Body of pancreas (tissue), 4 donors: ENCODE measurements around the gene MAST4. TPM values are rescaled to one million over a fixed set of nuclear protein-coding genes. Genes with fewer than 3 reads are reported as not detected.

ENCODE experiments used
- ATAC-seq: fragments of 150-250 bp; one replicate; pipeline ENCODE4 v1.9.1; 2016
- DNase-seq, 4 donors: peaks; one replicate each; pipeline ENCODE4 v3.0.0-alpha.2; 2019
- H3K27ac ChIP-seq, 4 donors: fragments of 200-600 bp; sonication (generic); 1 replicate in 3 of 4; 2 replicates in 1 of 4; pipeline versions ENCODE4 v1.5.1 to v1.6.1; 2016 to 2019; ENCODE audit warnings: mild to moderate bottlenecking in 1 of 4, mixed read lengths in 1 of 4, moderate library complexity in 1 of 4
- H3K27me3 ChIP-seq, 2 donors: fragments of 200-600 bp; sonication (generic); one replicate each; pipeline ENCODE4 v1.6.0; 2016; ENCODE audit warnings: mild to moderate bottlenecking in 1 of 2
- H3K36me3 ChIP-seq, 2 donors: fragments of 200-600 bp; sonication (generic); replicated peaks in 1 of 2; 2 replicates each; pipeline ENCODE4 v1.5.1; 2016; ENCODE audit warnings: low read depth in 2 of 2; ENCODE audit not compliant: insufficient read depth in 1 of 2
- H3K4me1 ChIP-seq: fragments of 200-600 bp; sonication (generic); one replicate; pipeline ENCODE4 v1.6.0; 2016
- H3K4me3 ChIP-seq, 2 donors: fragments of 200-600 bp; sonication (generic); 1 replicate in 1 of 2; 2 replicates in 1 of 2; pipeline ENCODE4 v1.5.1; 2016 to 2019
- H3K9me3 ChIP-seq, 3 donors: fragments of 200-600 bp; sonication (generic); 1 replicate in 2 of 3; 2 replicates in 1 of 3; pipeline ENCODE4 v1.5.1; 2016
- CTCF ChIP-seq, 7 experiments: fragments of 450-650 bp in 4 of 7; fragments of 200-600 bp in 3 of 7; sonication (generic) in 3 of 7; IDR thresholded peaks; one replicate each; pipeline ENCODE4 v1.5.1; 2016 to 2019; ENCODE audit warnings: antibody characterized with exemption in 7 of 7
- POLR2A ChIP-seq, 3 donors: fragments of 450-650 bp; IDR thresholded peaks; one replicate each; pipeline ENCODE4 v1.6.1; 2016; ENCODE audit warnings: antibody characterized with exemption in 3 of 3, mild to moderate bottlenecking in 2 of 3
- WGBS, 2 donors: methylation state at CpG; one replicate each; pipeline ENCODE4 v1.1.5; 2017; 5-methylcytosine and 5-hydroxymethylcytosine counted together
- intact Hi-C: fragments of 100-400 bp; cut with DNase I; formaldehyde crosslinking; loops from one replicate; pipeline ENCODE4 v1.15.1; 2023
- total RNA-seq, 2 donors: library from RNA; depleted of rRNA; stranded (reverse); fragments of >200 nt; gene quantifications; one replicate each; pipeline ENCODE4 v1.1.0, GENCODE V29; 2016

Gene MAST4
- total RNA-seq, 2 donors from 2014 or later, result 17.9 to 29.7 TPM

GRCh38 chr5:66864240-66864884 lies 268.2 kb downstream of the MAST4 start:
- H3K4me3 ChIP-seq, result no peak overlapping the region
- intact Hi-C loops, result no loop called here
- ATAC-seq (no peak), DNase-seq (peak in 2 of 4 donors; percentile 11 to 13)
- no peaks in the 10 kb centered on the region for H3K9me3 ChIP-seq
- H3K27ac ChIP-seq, result no peak overlapping the region
- WGBS, 2 donors, result 74 to 75% methylated on average over 10 of the region's 10 CpGs
- H3K36me3 ChIP-seq, result no peaks in the 10 kb centered on the region
- H3K4me1 ChIP-seq, result no peaks in the 10 kb centered on the region
- TF ChIP-seq POLR2A (IDR thresholded peaks at IDR 0.05) (no peak), CTCF (IDR thresholded peaks at IDR 0.05) (peak in 5 of 7 experiments; percentile 20 to 43 (median 33))
- no peaks in the 10 kb centered on the region for H3K27me3 ChIP-seq

- intact Hi-C loops, result no loop called here
- WGBS, 2 donors, result 61 to 75% methylated on average over 1 of the region's 1 CpG
- TF ChIP-seq CTCF (IDR thresholded peaks at IDR 0.05), result no peak
- TF ChIP-seq POLR2A (IDR thresholded peaks at IDR 0.05), result no peak
- no peak for DNase-seq
- Histone ChIP-seq H3K4me3 (no peak overlapping the region), H3K9me3 (no peaks in the 10 kb centered on the region), H3K27me3 (no peaks in the 10 kb centered on the region), H3K4me1 (no peaks in the 10 kb centered on the region), H3K27ac (no peak overlapping the region), H3K36me3 (no peaks in the 10 kb centered on the region)
- ATAC-seq, result no peak
Observed at GRCh38 chr5:66867618-66868322, 271.6 kb downstream of the MAST4 start.

GRCh38 chr5:66869347-66869746 lies 273.2 kb downstream of the MAST4 start:
- TF ChIP-seq CTCF (IDR thresholded peaks at IDR 0.05) (no peak), POLR2A (IDR thresholded peaks at IDR 0.05) (no peak)
- intact Hi-C loops, result no loop called here
- whole genome bisulfite sequencing, 2 donors, result 80 to 84% methylated on average over 6 of the region's 6 CpGs

GRCh38 chr5:66870708-66871107 lies 274.5 kb downstream of the MAST4 start:
- DNase-seq, result no peak

More at GRCh38 chr5:66869347-66869746, 273.2 kb downstream of the MAST4 start:
- Histone ChIP-seq H3K9me3 (no peaks in the 10 kb centered on the region), H3K27ac (no peak overlapping the region), H3K36me3 (no peaks in the 10 kb centered on the region), H3K4me1 (no peaks in the 10 kb centered on the region), H3K4me3 (no peak overlapping the region), H3K27me3 (no peaks in the 10 kb centered on the region)
- DNase-seq (no peak), ATAC-seq (no peak)

More at GRCh38 chr5:66870708-66871107, 274.5 kb downstream of the MAST4 start:
- no peak for ATAC-seq
- Histone ChIP-seq H3K4me1 (no peaks in the 10 kb centered on the region), H3K27ac (no peak overlapping the region), H3K4me3 (no peak overlapping the region), H3K36me3 (no peaks in the 10 kb centered on the region), H3K27me3 (no peaks in the 10 kb centered on the region), H3K9me3 (no peaks in the 10 kb centered on the region)
- TF ChIP-seq POLR2A (IDR thresholded peaks at IDR 0.05) (no peak), CTCF (IDR thresholded peaks at IDR 0.05) (no peak)
- intact Hi-C loops, result no loop called here
- WGBS, 2 donors, result 92 to 93% methylated on average over 10 of the region's 10 CpGs
